HEK293 (cell line): Measurements from ENCODE around the gene NLGN1.

Experiments
- HOXC10 ChIP-seq: sonication (generic); formaldehyde crosslinking; IDR thresholded peaks from 2 replicates; pipeline ENCODE4 v1.8.1; 2023; ENCODE audit warnings: mild to moderate bottlenecking, missing genetic modification reagents
- SP3 ChIP-seq: fragments of 450-650 bp; formaldehyde crosslinking; IDR thresholded peaks from 2 replicates; pipeline ENCODE4 v1.5.1; 2016; ENCODE audit warnings: missing biosample characterization, missing genetic modification characterization
- TF ChIP-seq, protein P1 (sequence below): fragments of 450-650 bp; formaldehyde crosslinking; IDR thresholded peaks from 2 replicates; pipeline ENCODE4 v1.5.1; 2016; ENCODE audit warnings: missing biosample characterization, missing genetic modification characterization
- TF ChIP-seq, protein P2 (sequence below): sonication (generic); formaldehyde crosslinking; IDR thresholded peaks from 2 replicates; pipeline ENCODE4 v1.8.1; 2022; ENCODE audit warnings: mild to moderate bottlenecking, moderate library complexity, missing genetic modification reagents
- TF ChIP-seq, protein P3 (sequence below): fragments of 450-650 bp; formaldehyde crosslinking; IDR thresholded peaks from 2 replicates; pipeline ENCODE4 v1.5.1; 2016; ENCODE audit warnings: missing biosample characterization, missing genetic modification characterization

DNA sequence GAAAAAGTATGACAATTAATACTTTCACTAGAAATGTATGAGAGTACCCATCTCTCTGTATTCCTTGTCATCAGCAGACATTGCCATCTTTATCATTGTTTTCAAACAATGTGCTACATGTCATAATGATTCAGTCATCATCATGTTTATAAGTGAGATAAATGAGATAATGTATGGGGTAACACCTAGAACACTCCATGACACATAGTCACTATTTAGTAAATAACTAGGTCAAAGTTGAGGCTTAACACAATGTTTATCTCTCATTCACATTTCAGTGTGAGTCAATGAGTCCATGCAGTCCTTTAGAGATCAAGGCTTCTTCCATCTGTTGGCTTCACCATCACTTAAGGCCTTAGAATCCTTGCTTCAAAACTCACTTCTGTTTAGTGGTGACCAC lies 70.0 kb downstream of the NLGN1 start:
- TF ChIP-seq, protein P1, sequence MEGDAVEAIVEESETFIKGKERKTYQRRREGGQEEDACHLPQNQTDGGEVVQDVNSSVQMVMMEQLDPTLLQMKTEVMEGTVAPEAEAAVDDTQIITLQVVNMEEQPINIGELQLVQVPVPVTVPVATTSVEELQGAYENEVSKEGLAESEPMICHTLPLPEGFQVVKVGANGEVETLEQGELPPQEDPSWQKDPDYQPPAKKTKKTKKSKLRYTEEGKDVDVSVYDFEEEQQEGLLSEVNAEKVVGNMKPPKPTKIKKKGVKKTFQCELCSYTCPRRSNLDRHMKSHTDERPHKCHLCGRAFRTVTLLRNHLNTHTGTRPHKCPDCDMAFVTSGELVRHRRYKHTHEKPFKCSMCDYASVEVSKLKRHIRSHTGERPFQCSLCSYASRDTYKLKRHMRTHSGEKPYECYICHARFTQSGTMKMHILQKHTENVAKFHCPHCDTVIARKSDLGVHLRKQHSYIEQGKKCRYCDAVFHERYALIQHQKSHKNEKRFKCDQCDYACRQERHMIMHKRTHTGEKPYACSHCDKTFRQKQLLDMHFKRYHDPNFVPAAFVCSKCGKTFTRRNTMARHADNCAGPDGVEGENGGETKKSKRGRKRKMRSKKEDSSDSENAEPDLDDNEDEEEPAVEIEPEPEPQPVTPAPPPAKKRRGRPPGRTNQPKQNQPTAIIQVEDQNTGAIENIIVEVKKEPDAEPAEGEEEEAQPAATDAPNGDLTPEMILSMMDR, result no peak
- TF ChIP-seq, protein P2, sequence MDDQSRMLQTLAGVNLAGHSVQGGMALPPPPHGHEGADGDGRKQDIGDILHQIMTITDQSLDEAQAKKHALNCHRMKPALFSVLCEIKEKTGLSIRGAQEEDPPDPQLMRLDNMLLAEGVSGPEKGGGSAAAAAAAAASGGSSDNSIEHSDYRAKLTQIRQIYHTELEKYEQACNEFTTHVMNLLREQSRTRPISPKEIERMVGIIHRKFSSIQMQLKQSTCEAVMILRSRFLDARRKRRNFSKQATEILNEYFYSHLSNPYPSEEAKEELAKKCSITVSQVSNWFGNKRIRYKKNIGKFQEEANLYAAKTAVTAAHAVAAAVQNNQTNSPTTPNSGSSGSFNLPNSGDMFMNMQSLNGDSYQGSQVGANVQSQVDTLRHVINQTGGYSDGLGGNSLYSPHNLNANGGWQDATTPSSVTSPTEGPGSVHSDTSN (CRISPR knock-in tag), result no peak
- TF ChIP-seq HOXC10 (CRISPR knock-in tag) (no peak), SP3 (no peak)
- TF ChIP-seq, protein P3, sequence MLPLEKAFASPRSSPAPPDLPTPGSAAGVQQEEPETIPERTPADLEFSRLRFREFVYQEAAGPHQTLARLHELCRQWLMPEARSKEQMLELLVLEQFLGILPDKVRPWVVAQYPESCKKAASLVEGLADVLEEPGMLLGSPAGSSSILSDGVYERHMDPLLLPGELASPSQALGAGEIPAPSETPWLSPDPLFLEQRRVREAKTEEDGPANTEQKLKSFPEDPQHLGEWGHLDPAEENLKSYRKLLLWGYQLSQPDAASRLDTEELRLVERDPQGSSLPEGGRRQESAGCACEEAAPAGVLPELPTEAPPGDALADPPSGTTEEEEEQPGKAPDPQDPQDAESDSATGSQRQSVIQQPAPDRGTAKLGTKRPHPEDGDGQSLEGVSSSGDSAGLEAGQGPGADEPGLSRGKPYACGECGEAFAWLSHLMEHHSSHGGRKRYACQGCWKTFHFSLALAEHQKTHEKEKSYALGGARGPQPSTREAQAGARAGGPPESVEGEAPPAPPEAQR (tag by site-specific recombination), result no peak
